HFFc6 (cell line): Measurements from ENCODE around the gene OXNAD1. TPM values are rescaled to one million over a fixed set of nuclear protein-coding genes. Genes with fewer than 3 reads are reported as not detected.

ENCODE experiments used
- DNase-seq: peaks from one replicate; pipeline ENCODE4 v3.0.0-alpha.2; 2018
- H3K27ac Mint-ChIP-seq: 2 replicates; pipeline ENCODE4 v1.8.0; 2020; ENCODE audit warnings: mild to moderate bottlenecking, mixed read lengths
- H3K27me3 Mint-ChIP-seq: 2 replicates; pipeline ENCODE4 v1.8.0; 2021; ENCODE audit warnings: mild to moderate bottlenecking, moderate library complexity, mixed read lengths; ENCODE audit not compliant: insufficient read depth
- H3K36me3 Mint-ChIP-seq: 2 replicates; pipeline ENCODE4 v1.8.0; 2021; ENCODE audit warnings: low read depth, mixed read lengths
- H3K4me1 Mint-ChIP-seq: 2 replicates; pipeline ENCODE4 v1.8.0; 2020; ENCODE audit warnings: low read depth, mixed read lengths
- H3K4me3 Mint-ChIP-seq: 2 replicates; pipeline ENCODE4 v1.8.0; 2020; ENCODE audit warnings: mild to moderate bottlenecking, moderate library complexity, mixed read lengths
- H3K9me3 Mint-ChIP-seq: 2 replicates; pipeline ENCODE4 v1.8.0; 2020; ENCODE audit warnings: mild to moderate bottlenecking, mixed read lengths
- total RNA-seq, 6 experiments: library from RNA; stranded (reverse); fragmentation: NEBNext Ultra II Directional; extraction: Animal tissue kit (Norgen Biotek cat#: 25700); gene quantifications; 2 replicates in 1 of 6; 3 replicates in 5 of 6; pipeline ENCODE4 v1.2.3, GENCODE V29; 2021
- TF ChIP-seq, protein P1 (sequence below): fragments of 200-600 bp; sonication (generic); IDR thresholded peaks from 2 replicates; pipeline ENCODE4 v1.5.0; 2021; ENCODE audit warnings: antibody characterized with exemption, mild to moderate bottlenecking

OXNAD1 gene
- total RNA-seq, 6 experiments from 2014 or later, result 6.4 to 8.7 (median 8.1) TPM

GRCh38 chr3:16294844-16295243 lies 29.8 kb downstream of the OXNAD1 start:
- Mint-ChIP-seq H3K27me3 (no peaks in the 10 kb centered on the region), H3K36me3 (peaks cover 34% of the 10 kb centered on the region; the same call in 1 of the 2 replicates), H3K4me1 (peaks cover 32% of the 10 kb centered on the region), H3K4me3 (no peak overlapping the region), H3K27ac (no peak overlapping the region), H3K9me3 (peaks cover 7% of the 10 kb centered on the region)
- DNase-seq, result no peak
- TF ChIP-seq, protein P1, sequence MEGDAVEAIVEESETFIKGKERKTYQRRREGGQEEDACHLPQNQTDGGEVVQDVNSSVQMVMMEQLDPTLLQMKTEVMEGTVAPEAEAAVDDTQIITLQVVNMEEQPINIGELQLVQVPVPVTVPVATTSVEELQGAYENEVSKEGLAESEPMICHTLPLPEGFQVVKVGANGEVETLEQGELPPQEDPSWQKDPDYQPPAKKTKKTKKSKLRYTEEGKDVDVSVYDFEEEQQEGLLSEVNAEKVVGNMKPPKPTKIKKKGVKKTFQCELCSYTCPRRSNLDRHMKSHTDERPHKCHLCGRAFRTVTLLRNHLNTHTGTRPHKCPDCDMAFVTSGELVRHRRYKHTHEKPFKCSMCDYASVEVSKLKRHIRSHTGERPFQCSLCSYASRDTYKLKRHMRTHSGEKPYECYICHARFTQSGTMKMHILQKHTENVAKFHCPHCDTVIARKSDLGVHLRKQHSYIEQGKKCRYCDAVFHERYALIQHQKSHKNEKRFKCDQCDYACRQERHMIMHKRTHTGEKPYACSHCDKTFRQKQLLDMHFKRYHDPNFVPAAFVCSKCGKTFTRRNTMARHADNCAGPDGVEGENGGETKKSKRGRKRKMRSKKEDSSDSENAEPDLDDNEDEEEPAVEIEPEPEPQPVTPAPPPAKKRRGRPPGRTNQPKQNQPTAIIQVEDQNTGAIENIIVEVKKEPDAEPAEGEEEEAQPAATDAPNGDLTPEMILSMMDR, result no peak

GRCh38 chr3:16295298-16295890 lies 30.4 kb downstream of the OXNAD1 start:
- Mint-ChIP-seq H3K9me3 (peaks cover 7% of the 10 kb centered on the region), H3K27me3 (no peaks in the 10 kb centered on the region), H3K4me3 (no peak overlapping the region), H3K27ac (no peak overlapping the region), H3K4me1 (peaks cover 29% of the 10 kb centered on the region), H3K36me3 (peaks cover 34% of the 10 kb centered on the region; the same call in 1 of the 2 replicates)
- TF ChIP-seq, protein P1, result no peak
- no peak for DNase-seq

- H3K27ac Mint-ChIP-seq, result no peak overlapping the region
- TF ChIP-seq, protein P1, result no peak
- no peaks in the 10 kb centered on the region for H3K27me3 Mint-ChIP-seq
- peaks cover 38% of the 10 kb centered on the region for H3K36me3 Mint-ChIP-seq
- peaks cover 17% of the 10 kb centered on the region for H3K4me1 Mint-ChIP-seq
- H3K9me3 Mint-ChIP-seq, result peaks cover 7% of the 10 kb centered on the region
- no peak for DNase-seq
- no peak overlapping the region for H3K4me3 Mint-ChIP-seq
Observed at GRCh38 chr3:16297997-16298885, 33.2 kb downstream of the OXNAD1 start.

DNA sequence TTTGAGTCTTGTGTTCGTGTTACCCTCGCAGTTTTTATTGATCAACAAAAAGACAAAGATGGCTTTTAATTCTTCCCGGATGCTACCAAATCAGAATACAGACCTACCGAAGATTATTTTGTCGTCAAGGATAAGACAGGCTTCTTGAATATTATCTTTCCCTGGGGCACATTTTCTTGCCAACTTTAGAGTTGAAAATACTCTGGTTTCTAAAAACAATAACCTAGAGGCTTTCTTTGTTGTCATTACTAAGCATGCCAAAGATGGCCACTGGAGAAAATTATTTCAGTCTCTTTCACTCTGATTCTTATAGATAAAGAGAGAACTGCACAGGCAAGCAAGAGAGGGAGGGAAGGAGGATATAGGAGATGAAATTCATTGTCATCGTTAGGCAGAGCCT lies 33.9 kb downstream of the OXNAD1 start:
- Mint-ChIP-seq H3K9me3 (peaks cover under 1% of the 10 kb centered on the region), H3K36me3 (peaks cover 36% of the 10 kb centered on the region), H3K27me3 (no peaks in the 10 kb centered on the region), H3K4me3 (no peak overlapping the region), H3K4me1 (peaks cover 17% of the 10 kb centered on the region), H3K27ac (no peak overlapping the region)
- no peak for DNase-seq
- TF ChIP-seq, protein P1, result no peak

GRCh38 chr3:16299746-16300145 lies 34.7 kb downstream of the OXNAD1 start:
- Mint-ChIP-seq H3K27me3 (no peaks in the 10 kb centered on the region), H3K27ac (no peak overlapping the region), H3K36me3 (peaks cover 33% of the 10 kb centered on the region), H3K4me3 (no peak overlapping the region), H3K4me1 (peaks cover 15% of the 10 kb centered on the region), H3K9me3 (no peaks in the 10 kb centered on the region)
- TF ChIP-seq, protein P1, result no peak
- no peak for DNase-seq
